Measurements from ENCODE around the gene VAV1. TPM values are rescaled to one million over a fixed set of nuclear protein-coding genes. Genes with fewer than 3 reads are reported as not detected.

Gene VAV1
- total and polyA plus RNA-seq, 4 experiments from 2014 or later: 16.0 to 87.6 (median 53.2) TPM

- Mint-ChIP-seq H3K36me3 (peaks cover 50 to 52% of the 10 kb centered on the region in 2 donors), H3K9me3 (peaks cover 0 to 3% (median 0%) of the 10 kb centered on the region in 8 donors), H3K4me1 (peaks cover 0 to 14% (median 10%) of the 10 kb centered on the region in 4 donors), H3K4me3 (no peak overlapping the region), H3K27me3 (no peaks in the 10 kb centered on the region), H3K27ac (peak overlapping the region in 5 of 7 donors; percentile 23 to 77 (median 44))
- H3K4me3 ChIP-seq (ENCODE audit: low read length in 2 of 2): no peak overlapping the region
- H3K36me3 ChIP-seq (ENCODE audit: insufficient read depth, low read length): peaks cover 39% of the 10 kb centered on the region
- no peaks in the 10 kb centered on the region for H3K9me3 ChIP-seq (ENCODE audit: control insufficient read depth in 1 of 2, low read length in 2 of 2)
- intact Hi-C loops (cut with micrococcal nuclease): no loop called here
- CTCF ChIA-PET (ENCODE audit: partially characterized antibody): interaction anchor here (1.2 kb wide), 1 partner anchor 23 kb away, joined by 3 read pairs; no protein-coding TSS in a partner anchor
- H3K4me1 ChIP-seq (ENCODE audit: insufficient read depth, low read length): no peaks in the 10 kb centered on the region
- POLR2A ChIA-PET (ENCODE audit: partially characterized antibody): no interaction called here
- H3K27me3 ChIP-seq (ENCODE audit: insufficient read depth, low read length): no peaks in the 10 kb centered on the region
- no peak for DNase-seq
- no peak overlapping the region for H3K27ac ChIP-seq (ENCODE audit: low read depth, low read length)
These were observed 65.0 kb downstream of the VAV1 start for GRCh38 chr19:6837525-6837924.

GRCh38 chr19:6838062-6838655, 65.7 kb downstream of the VAV1 start:
- no peaks in the 10 kb centered on the region for H3K27me3 Mint-ChIP-seq
- H3K4me1 Mint-ChIP-seq: peaks cover 0 to 9% (median 9%) of the 10 kb centered on the region in 4 donors
- no peak overlapping the region for H3K4me3 Mint-ChIP-seq
- no peak for DNase-seq
- peaks cover 33% of the 10 kb centered on the region for H3K36me3 ChIP-seq (ENCODE audit: insufficient read depth, low read length)
- intact Hi-C loops (cut with micrococcal nuclease): no loop called here
- H3K4me3 ChIP-seq (ENCODE audit: low read length in 2 of 2): no peak overlapping the region
- H3K4me1 ChIP-seq (ENCODE audit: insufficient read depth, low read length): no peaks in the 10 kb centered on the region
- no peaks in the 10 kb centered on the region for H3K9me3 ChIP-seq (ENCODE audit: control insufficient read depth in 1 of 2, low read length in 2 of 2)
- peaks cover 0 to 3% (median 0%) of the 10 kb centered on the region in 8 donors for H3K9me3 Mint-ChIP-seq
- ChIA-PET CTCF (ENCODE audit: partially characterized antibody) (interaction anchor here (1.2 kb wide), 2 partner anchors 22 to 25 kb away, joined by 3 read pairs; no protein-coding TSS in a partner anchor), POLR2A (ENCODE audit: partially characterized antibody) (interaction anchor here (0.7 kb wide), 1 partner anchor 25 kb away, joined by 4 read pairs; no protein-coding TSS in a partner anchor)
- H3K36me3 Mint-ChIP-seq: peaks cover 46 to 48% of the 10 kb centered on the region in 2 donors
- H3K27me3 ChIP-seq (ENCODE audit: insufficient read depth, low read length): no peaks in the 10 kb centered on the region
- H3K27ac ChIP-seq (ENCODE audit: low read depth, low read length): no peak overlapping the region
- H3K27ac Mint-ChIP-seq: peak overlapping the region in 5 of 7 donors; percentile 2 to 48 (median 27)

GRCh38 chr19:6842871-6843607, 70.5 kb downstream of the VAV1 start:
- H3K9me3 ChIP-seq (ENCODE audit: control insufficient read depth in 1 of 2, low read length in 2 of 2): no peaks in the 10 kb centered on the region
- Mint-ChIP-seq H3K9me3 (no peaks in the 10 kb centered on the region), H3K27ac (peak overlapping the region; percentile 13 to 81 (median 55))

GRCh38 chr19:6847828-6848200, 75.3 kb downstream of the VAV1 start:
- intact Hi-C loops (cut with micrococcal nuclease): no loop called here
- DNase-seq: no peak
- no peaks in the 10 kb centered on the region for H3K9me3 ChIP-seq (ENCODE audit: control insufficient read depth in 1 of 2, low read length in 2 of 2)
- H3K4me3 Mint-ChIP-seq: no peak overlapping the region
- peaks cover 29% of the 10 kb centered on the region for H3K36me3 ChIP-seq (ENCODE audit: insufficient read depth, low read length)
- H3K4me1 ChIP-seq (ENCODE audit: insufficient read depth, low read length): no peaks in the 10 kb centered on the region
- no peak overlapping the region for H3K27ac Mint-ChIP-seq
- ChIA-PET CTCF (ENCODE audit: partially characterized antibody) (no interaction called here), POLR2A (ENCODE audit: partially characterized antibody) (no interaction called here)
- H3K4me3 ChIP-seq (ENCODE audit: low read length in 2 of 2): no peak overlapping the region
- no peaks in the 10 kb centered on the region for H3K27me3 Mint-ChIP-seq
- H3K9me3 Mint-ChIP-seq: no peaks in the 10 kb centered on the region
- H3K27ac ChIP-seq (ENCODE audit: low read depth, low read length): no peak overlapping the region
- peaks cover 41 to 50% of the 10 kb centered on the region in 2 donors for H3K36me3 Mint-ChIP-seq
- H3K4me1 Mint-ChIP-seq: peaks cover 0 to 4% (median 2%) of the 10 kb centered on the region in 4 donors
- H3K27me3 ChIP-seq (ENCODE audit: insufficient read depth, low read length): no peaks in the 10 kb centered on the region

More at GRCh38 chr19:6842871-6843607, 70.5 kb downstream of the VAV1 start:
- Mint-ChIP-seq H3K36me3 (peaks cover 28 to 34% of the 10 kb centered on the region in 2 donors), H3K4me1 (peaks cover 0 to 8% (median 2%) of the 10 kb centered on the region in 4 donors), H3K4me3 (no peak overlapping the region), H3K27me3 (no peaks in the 10 kb centered on the region)
- Histone ChIP-seq H3K36me3 (ENCODE audit: insufficient read depth, low read length) (peaks cover 11% of the 10 kb centered on the region), H3K27me3 (ENCODE audit: insufficient read depth, low read length) (no peaks in the 10 kb centered on the region), H3K27ac (ENCODE audit: low read depth, low read length) (no peak overlapping the region), H3K4me1 (ENCODE audit: insufficient read depth, low read length) (no peaks in the 10 kb centered on the region), H3K4me3 (ENCODE audit: low read length in 2 of 2) (no peak overlapping the region)
- ChIA-PET POLR2A (ENCODE audit: partially characterized antibody) (interaction anchor here (0.7 to 2.0 kb wide), 2 partner anchors 8 to 104 kb away, joined by 3 to 4 read pairs; no protein-coding TSS in a partner anchor), CTCF (ENCODE audit: partially characterized antibody) (interaction anchor here (0.9 to 2.1 kb wide), 2 partner anchors 16 to 20 kb away, joined by 3 to 5 read pairs; no protein-coding TSS in a partner anchor)
- intact Hi-C loops (cut with micrococcal nuclease): no loop called here
- no peak for DNase-seq

- H3K9me3 ChIP-seq (ENCODE audit: control insufficient read depth in 1 of 2, low read length in 2 of 2): no peaks in the 10 kb centered on the region
- DNase-seq: no peak
- H3K36me3 Mint-ChIP-seq: peaks cover 36 to 45% of the 10 kb centered on the region in 2 donors
- no peaks in the 10 kb centered on the region for H3K27me3 Mint-ChIP-seq
- no peaks in the 10 kb centered on the region for H3K4me1 ChIP-seq (ENCODE audit: insufficient read depth, low read length)
- no peak overlapping the region for H3K4me3 ChIP-seq (ENCODE audit: low read length in 2 of 2)
- ChIA-PET POLR2A (ENCODE audit: partially characterized antibody) (no interaction called here), CTCF (ENCODE audit: partially characterized antibody) (interaction anchor here (1.0 kb wide), 1 partner anchor 14 kb away, joined by 3 read pairs; no protein-coding TSS in a partner anchor)
- H3K27ac ChIP-seq (ENCODE audit: low read depth, low read length): no peak overlapping the region
- peaks cover 39% of the 10 kb centered on the region for H3K36me3 ChIP-seq (ENCODE audit: insufficient read depth, low read length)
- no peak overlapping the region for H3K4me3 Mint-ChIP-seq
- H3K27me3 ChIP-seq (ENCODE audit: insufficient read depth, low read length): no peaks in the 10 kb centered on the region
- intact Hi-C loops (cut with micrococcal nuclease): no loop called here
- H3K27ac Mint-ChIP-seq: peak overlapping the region in 1 of 7 donors; percentile 47
- H3K9me3 Mint-ChIP-seq: no peaks in the 10 kb centered on the region
- peaks cover 0 to 2% (median 0%) of the 10 kb centered on the region in 4 donors for H3K4me1 Mint-ChIP-seq
These were observed 76.5 kb downstream of the VAV1 start for GRCh38 chr19:6848986-6849385.

GRCh38 chr19:6849876-6850275, 77.4 kb downstream of the VAV1 start:
- Histone ChIP-seq H3K27ac (ENCODE audit: low read depth, low read length) (no peak overlapping the region), H3K4me3 (ENCODE audit: low read length in 2 of 2) (no peak overlapping the region), H3K4me1 (ENCODE audit: insufficient read depth, low read length) (no peaks in the 10 kb centered on the region), H3K9me3 (ENCODE audit: control insufficient read depth in 1 of 2, low read length in 2 of 2) (no peaks in the 10 kb centered on the region), H3K36me3 (ENCODE audit: insufficient read depth, low read length) (peaks cover 48% of the 10 kb centered on the region), H3K27me3 (ENCODE audit: insufficient read depth, low read length) (no peaks in the 10 kb centered on the region)
- DNase-seq: no peak
- H3K4me3 Mint-ChIP-seq: no peak overlapping the region
- intact Hi-C loops (cut with micrococcal nuclease): no loop called here
- ChIA-PET CTCF (ENCODE audit: partially characterized antibody) (interaction anchor here (0.6 to 1.0 kb wide), 4 partner anchors 14 to 555 kb away, joined by 3 read pairs; no protein-coding TSS in a partner anchor), POLR2A (ENCODE audit: partially characterized antibody) (no interaction called here)
- H3K27ac Mint-ChIP-seq: peak overlapping the region in 1 of 7 donors; percentile 13
- H3K27me3 Mint-ChIP-seq: no peaks in the 10 kb centered on the region
- H3K9me3 Mint-ChIP-seq: no peaks in the 10 kb centered on the region
- peaks cover 0 to 2% (median 0%) of the 10 kb centered on the region in 4 donors for H3K4me1 Mint-ChIP-seq
- peaks cover 40 to 46% of the 10 kb centered on the region in 2 donors for H3K36me3 Mint-ChIP-seq

- Mint-ChIP-seq H3K4me1 (peaks cover 0 to 7% (median 0%) of the 10 kb centered on the region in 4 donors), H3K9me3 (no peaks in the 10 kb centered on the region), H3K27me3 (no peaks in the 10 kb centered on the region), H3K36me3 (peaks cover 54 to 60% of the 10 kb centered on the region in 2 donors), H3K27ac (peak overlapping the region in 3 of 7 donors; percentile 11 to 42 (median 35)), H3K4me3 (no peak overlapping the region)
- intact Hi-C loops (cut with micrococcal nuclease): no loop called here
- no peak overlapping the region for H3K27ac ChIP-seq (ENCODE audit: low read depth, low read length)
- H3K27me3 ChIP-seq (ENCODE audit: insufficient read depth, low read length): no peaks in the 10 kb centered on the region
- CTCF ChIA-PET (ENCODE audit: partially characterized antibody): interaction anchor here (1.2 to 1.5 kb wide), 2 partner anchors 11 to 13 kb away, joined by 3 to 7 read pairs; no protein-coding TSS in a partner anchor
- no peak for DNase-seq
- H3K36me3 ChIP-seq (ENCODE audit: insufficient read depth, low read length): peaks cover 59% of the 10 kb centered on the region
- H3K4me3 ChIP-seq (ENCODE audit: low read length in 2 of 2): no peak overlapping the region
- H3K9me3 ChIP-seq (ENCODE audit: control insufficient read depth in 1 of 2, low read length in 2 of 2): no peaks in the 10 kb centered on the region
- POLR2A ChIA-PET (ENCODE audit: partially characterized antibody): interaction anchor here (0.5 to 2.0 kb wide), 2 partner anchors 12 to 282 kb away, joined by 3 to 4 read pairs; no protein-coding TSS in a partner anchor
- no peaks in the 10 kb centered on the region for H3K4me1 ChIP-seq (ENCODE audit: insufficient read depth, low read length)
These were observed 78.9 kb downstream of the VAV1 start for GRCh38 chr19:6851359-6851758.
